ENCODE results near the gene ITGAL.

ITGAL gene

DNA sequence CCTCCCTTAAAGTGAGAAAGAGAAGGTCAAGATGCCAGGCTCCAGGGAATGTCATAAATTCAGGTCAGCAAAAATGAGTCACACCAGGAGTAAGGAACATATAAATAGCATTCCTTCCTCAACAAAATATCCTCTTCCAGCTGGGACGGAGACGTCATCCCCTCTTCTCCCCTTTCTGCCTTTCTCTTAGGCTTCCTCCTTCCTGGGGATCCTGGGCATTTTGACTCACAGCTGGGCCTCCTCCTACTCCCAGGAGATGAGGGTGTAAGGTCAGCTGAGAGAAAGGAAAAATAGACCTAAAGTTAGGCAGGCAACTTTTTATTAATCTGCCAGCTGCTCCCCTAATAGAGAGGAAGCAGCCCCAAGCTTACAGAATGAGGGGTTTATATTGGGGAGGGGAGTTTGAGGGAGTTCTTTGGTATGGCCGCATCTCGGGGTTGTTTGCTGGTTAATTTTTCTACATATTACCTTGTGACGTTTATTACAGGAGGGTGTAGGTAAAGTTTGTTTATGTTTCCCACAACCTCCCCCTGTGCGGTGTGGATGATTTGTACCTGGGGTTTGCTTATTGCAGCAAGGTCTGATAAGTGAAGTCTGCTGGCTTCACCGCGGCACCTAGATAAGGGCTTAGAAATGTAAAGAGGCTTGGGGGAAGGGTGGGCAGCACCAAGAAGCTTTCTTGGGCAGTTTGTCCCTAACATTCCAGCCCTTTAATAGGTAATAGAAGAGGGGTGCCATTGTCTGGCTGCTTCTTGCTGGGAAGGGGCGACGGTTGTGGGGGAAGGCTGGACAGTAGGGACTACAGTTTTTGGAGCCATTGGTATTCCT, 69.2 kb downstream of the ITGAL start:
- H3K27me3 Mint-ChIP-seq = no peaks in the 10 kb centered on the region
- H3K4me1 Mint-ChIP-seq (ENCODE audit: low read depth) = peaks cover 36% of the 10 kb centered on the region
- H3K9me3 Mint-ChIP-seq = no peaks in the 10 kb centered on the region
- H3K4me3 Mint-ChIP-seq = no peak overlapping the region
- intact Hi-C loops (cut with micrococcal nuclease) = no loop called here
- H3K27ac Mint-ChIP-seq = no peak overlapping the region
- peaks cover 19% of the 10 kb centered on the region for H3K36me3 Mint-ChIP-seq (ENCODE audit: low read depth)

DNA sequence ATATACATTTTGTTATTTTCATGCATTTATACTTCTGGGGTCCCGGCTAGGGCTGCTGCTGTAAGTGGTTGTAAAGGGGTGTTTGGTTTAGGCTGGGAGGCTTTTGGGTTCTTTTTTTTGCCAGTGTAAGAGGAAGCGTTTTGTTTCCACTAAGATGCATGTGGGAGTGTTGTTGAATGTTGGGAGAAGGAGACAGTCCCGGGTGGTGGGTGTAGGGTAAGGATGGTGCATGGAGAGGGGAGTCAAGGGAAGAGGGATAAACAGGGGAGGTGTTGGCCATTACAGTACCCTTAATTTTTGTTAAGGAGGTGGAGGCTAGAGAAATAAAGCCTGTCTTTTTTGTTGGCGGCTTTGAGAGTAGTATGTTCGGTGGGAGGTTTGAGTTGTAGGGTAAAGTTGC, 70.5 kb downstream of the ITGAL start:
- no peaks in the 10 kb centered on the region for H3K9me3 Mint-ChIP-seq
- peaks cover 38% of the 10 kb centered on the region for H3K4me1 Mint-ChIP-seq (ENCODE audit: low read depth)
- no peak overlapping the region for H3K4me3 Mint-ChIP-seq
- intact Hi-C loops (cut with micrococcal nuclease) = no loop called here
- peaks cover 6% of the 10 kb centered on the region for H3K36me3 Mint-ChIP-seq (ENCODE audit: low read depth)
- no peaks in the 10 kb centered on the region for H3K27me3 Mint-ChIP-seq
- H3K27ac Mint-ChIP-seq = no peak overlapping the region

DNA sequence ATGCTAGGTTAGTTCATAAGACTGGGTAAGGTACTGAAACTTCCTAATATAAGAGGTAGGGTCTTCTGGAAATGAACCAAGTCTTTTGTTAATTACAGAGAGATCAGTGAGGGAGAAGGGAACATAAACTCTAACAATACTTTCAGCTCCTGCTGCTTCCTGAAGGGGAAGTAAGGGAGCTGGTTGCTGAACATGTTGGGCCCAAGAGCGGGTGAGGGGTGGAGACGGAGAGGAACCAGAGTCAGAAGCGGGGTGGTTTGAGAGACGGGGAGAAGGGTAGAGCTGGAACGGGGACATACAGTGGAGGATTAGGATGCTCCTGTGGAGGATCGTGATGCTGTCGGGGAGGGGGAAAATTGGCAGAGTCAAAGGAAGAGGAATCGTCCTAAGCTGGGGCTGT, 73.6 kb downstream of the ITGAL start:
- peak overlapping the region; percentile 68 for H3K4me3 Mint-ChIP-seq
- no peaks in the 10 kb centered on the region for H3K36me3 Mint-ChIP-seq (ENCODE audit: low read depth)
- peaks cover 31% of the 10 kb centered on the region for H3K4me1 Mint-ChIP-seq (ENCODE audit: low read depth)
- no peak overlapping the region for H3K27ac Mint-ChIP-seq
- H3K27me3 Mint-ChIP-seq = no peaks in the 10 kb centered on the region
- intact Hi-C loops (cut with micrococcal nuclease) = no loop called here
- no peaks in the 10 kb centered on the region for H3K9me3 Mint-ChIP-seq

DNA sequence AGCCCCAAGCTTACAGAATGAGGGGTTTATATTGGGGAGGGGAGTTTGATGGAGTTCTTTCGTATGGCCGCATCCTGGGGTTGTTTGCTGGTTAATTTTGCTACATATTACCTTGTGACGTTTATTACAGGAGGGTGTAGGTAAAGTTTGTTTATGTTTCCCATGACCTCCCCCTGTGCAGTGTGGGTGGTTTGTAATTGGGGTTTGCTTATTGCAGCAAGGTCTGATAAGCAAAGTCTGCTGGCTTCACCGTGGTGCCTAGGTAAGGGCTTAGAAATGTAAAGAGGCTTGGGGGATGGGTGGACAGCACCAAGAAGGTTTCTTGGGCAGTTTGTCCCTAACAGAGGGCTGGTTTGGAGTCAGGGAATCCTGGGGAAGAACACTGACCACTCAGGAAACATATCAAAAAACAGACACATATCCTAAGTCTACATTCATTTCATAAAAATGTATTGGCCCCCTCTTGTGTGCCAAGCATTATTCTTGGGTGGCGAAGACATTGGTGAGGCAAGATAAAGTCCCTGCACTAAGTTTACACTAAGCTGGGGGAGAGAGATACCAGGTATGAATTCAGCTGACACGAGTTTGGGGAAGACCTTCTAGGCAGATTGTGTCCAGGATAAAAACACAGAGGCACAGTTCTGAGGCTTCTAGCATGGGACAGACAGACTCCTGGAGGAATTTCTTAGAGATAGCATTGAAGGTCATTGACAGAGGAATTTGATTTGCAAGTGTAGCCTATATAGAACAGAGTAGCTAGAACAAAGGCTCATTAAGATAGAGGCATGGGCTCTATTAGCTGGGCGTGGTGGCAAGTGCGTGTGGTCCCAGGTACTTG, 76.1 kb downstream of the ITGAL start:
- Mint-ChIP-seq H3K4me3 (no peak overlapping the region), H3K36me3 (ENCODE audit: low read depth) (peaks cover 13% of the 10 kb centered on the region), H3K9me3 (no peaks in the 10 kb centered on the region), H3K27ac (no peak overlapping the region), H3K27me3 (no peaks in the 10 kb centered on the region), H3K4me1 (ENCODE audit: low read depth) (peaks cover 52% of the 10 kb centered on the region)
- intact Hi-C loops (cut with micrococcal nuclease) = no loop called here

DNA sequence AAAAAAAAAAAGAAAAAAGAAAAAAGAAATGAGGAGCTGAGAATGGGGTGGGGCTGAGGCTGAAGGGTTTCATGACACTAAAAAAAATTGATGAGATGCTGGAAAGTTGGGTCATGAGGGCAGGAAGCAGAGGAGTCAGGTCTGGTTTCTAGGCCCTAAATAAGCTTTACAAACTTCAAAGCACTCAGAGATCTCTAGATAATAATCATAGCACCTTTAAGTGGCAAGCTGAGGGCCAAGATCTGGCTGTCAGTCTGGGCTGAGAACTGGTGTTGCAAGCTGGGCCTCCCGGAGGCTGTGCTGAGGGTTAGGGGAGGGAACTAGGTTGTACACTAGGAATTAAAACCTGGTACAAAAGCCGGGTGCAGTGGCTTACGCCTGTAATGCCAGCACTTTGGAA, 79.2 kb downstream of the ITGAL start:
- no peaks in the 10 kb centered on the region for H3K27me3 Mint-ChIP-seq
- H3K27ac Mint-ChIP-seq = peak overlapping the region; percentile 79
- no peaks in the 10 kb centered on the region for H3K9me3 Mint-ChIP-seq
- intact Hi-C loops (cut with micrococcal nuclease) = no loop called here
- H3K4me1 Mint-ChIP-seq (ENCODE audit: low read depth) = peaks cover 53% of the 10 kb centered on the region
- H3K4me3 Mint-ChIP-seq = no peak overlapping the region
- H3K36me3 Mint-ChIP-seq (ENCODE audit: low read depth) = peaks cover 43% of the 10 kb centered on the region

DNA sequence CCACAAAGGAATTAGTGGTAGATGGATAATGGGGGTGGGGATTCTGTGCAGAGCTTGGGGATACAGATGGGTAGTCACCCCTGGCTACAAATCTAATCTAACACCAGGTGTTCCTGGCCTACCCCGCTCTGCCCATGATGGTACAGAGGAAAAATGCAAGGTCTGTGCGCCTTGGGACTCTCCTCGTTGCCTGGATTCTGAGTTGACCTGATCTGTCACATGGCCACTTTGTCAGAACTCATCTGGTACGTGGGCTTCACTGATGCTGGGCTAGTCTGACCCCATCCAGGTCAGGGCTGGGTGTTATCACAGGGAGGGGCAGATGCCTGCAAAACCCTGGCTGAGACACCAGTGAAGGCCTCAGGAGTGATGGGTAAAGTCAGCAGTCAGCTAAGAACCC, 80.4 kb downstream of the ITGAL start:
- Mint-ChIP-seq H3K4me1 (ENCODE audit: low read depth) (peaks cover 51% of the 10 kb centered on the region), H3K27me3 (no peaks in the 10 kb centered on the region), H3K9me3 (no peaks in the 10 kb centered on the region), H3K4me3 (no peak overlapping the region), H3K36me3 (ENCODE audit: low read depth) (peaks cover 49% of the 10 kb centered on the region), H3K27ac (peak overlapping the region; percentile 79)
- intact Hi-C loops (cut with micrococcal nuclease) = no loop called here

DNA sequence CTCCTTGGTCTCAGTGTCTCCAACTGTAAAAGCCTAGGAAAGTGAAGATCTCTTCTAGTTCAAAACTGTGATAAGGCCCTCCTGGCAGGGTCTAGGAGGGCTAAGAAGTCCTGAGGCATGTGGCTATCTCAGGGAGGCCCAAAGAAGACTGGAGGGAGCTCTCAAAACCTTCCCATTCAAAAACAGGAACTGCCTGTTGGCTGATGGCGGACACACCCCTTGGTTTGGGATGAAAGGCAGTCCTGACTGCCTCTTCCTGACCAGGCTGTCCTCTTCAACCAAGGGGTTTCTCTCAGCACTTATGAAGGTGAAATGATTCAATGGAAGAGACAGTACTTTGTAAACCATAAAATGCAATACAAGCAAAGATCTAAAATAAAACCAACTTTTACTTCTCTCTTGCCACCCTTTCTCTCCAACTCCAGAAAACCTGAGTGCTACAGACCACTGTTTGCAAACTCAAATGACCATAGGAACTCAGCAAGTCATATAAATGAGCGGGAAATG, 80.9 kb downstream of the ITGAL start:
- Mint-ChIP-seq H3K27ac (peak overlapping the region; percentile 79), H3K9me3 (no peaks in the 10 kb centered on the region), H3K4me1 (ENCODE audit: low read depth) (peaks cover 51% of the 10 kb centered on the region), H3K4me3 (peak overlapping the region; percentile 6), H3K27me3 (no peaks in the 10 kb centered on the region), H3K36me3 (ENCODE audit: low read depth) (peaks cover 51% of the 10 kb centered on the region)
- intact Hi-C loops (cut with micrococcal nuclease) = no loop called here

DNA sequence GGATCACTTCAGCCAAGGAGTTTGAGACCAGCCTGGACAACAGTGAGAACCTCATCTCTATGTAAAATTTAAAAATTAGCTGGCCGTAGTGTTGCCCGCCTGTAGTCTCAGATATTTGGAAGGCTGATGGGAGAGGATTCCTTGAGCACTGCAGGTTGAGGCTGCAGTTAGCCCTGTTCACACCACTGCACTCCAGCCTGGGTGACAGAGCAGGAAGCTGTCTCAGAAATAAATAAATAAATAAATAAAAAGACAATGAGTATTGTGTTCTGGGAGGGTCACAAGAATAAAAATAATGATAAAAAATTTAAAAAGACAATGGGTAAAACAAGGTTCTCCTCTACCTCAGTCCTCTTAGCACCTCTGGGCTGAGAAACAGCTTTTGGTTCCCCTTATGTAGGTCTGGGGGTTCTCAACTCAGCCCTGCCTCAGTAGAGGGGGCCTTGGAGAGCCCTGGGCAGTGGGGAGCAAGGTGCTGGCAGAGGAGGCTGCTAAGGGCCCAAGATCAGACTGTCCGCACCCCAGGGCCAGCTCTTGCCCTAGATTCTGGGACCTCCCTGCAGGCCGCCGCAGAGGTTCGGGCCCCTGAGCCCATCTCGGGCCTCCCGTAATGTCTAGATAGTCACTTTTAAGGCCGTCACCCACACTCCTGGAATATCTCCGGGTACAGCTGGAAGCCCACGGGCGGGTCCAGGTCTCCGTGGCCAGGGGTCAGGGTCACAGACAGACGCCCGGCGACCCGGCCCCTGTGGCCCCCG, 82.2 kb downstream of the ITGAL start:
- Mint-ChIP-seq H3K27me3 (no peaks in the 10 kb centered on the region), H3K27ac (peak overlapping the region; percentile 79), H3K4me3 (no peak overlapping the region), H3K4me1 (ENCODE audit: low read depth) (peaks cover 60% of the 10 kb centered on the region), H3K9me3 (no peaks in the 10 kb centered on the region), H3K36me3 (ENCODE audit: low read depth) (peaks cover 51% of the 10 kb centered on the region)
- intact Hi-C loops (cut with micrococcal nuclease) = no loop called here

DNA sequence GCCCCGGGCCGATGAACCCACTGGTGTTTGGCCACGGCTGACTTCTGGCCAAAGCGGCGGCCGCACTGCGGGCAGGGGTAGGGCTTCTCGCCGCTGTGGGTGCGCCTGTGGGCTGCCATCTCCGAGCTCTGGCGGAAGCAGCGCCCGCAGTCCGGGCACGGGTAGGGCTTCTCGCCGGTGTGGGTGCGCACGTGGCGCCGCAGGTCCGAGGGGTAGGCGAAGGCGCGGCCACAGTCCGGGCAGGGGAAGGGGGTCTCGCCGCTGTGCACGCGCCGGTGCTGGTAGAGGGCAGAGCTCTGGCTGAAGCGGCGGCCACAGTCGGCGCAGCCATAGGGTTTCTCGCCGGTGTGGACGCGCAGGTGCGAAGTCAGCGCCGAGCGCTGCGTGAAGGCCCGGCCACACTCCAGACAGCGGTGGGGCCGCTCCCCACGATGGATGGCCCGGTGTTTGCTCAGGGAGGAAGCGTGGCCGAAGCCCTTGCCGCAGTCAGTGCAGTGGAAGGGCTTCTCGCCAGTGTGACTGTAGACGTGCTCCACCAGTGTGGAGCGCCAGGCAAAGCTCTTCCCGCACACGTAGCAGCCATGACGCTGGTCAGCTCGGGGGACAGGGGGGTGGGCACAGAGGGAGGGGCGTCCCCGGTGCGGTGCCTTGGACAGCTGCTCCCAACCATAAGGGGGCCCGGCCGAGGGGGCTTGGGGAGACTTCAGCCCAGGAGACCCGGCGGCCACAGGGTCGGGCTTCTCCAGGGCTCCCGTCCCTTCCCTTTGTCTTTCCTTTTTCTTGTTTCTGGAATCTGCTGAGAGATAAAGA, 83.0 kb downstream of the ITGAL start:
- Mint-ChIP-seq H3K4me3 (no peak overlapping the region), H3K27me3 (no peaks in the 10 kb centered on the region), H3K36me3 (ENCODE audit: low read depth) (peaks cover 51% of the 10 kb centered on the region), H3K9me3 (no peaks in the 10 kb centered on the region), H3K27ac (peak overlapping the region; percentile 99), H3K4me1 (ENCODE audit: low read depth) (peaks cover 66% of the 10 kb centered on the region)
- intact Hi-C loops (cut with micrococcal nuclease) = no loop called here

DNA sequence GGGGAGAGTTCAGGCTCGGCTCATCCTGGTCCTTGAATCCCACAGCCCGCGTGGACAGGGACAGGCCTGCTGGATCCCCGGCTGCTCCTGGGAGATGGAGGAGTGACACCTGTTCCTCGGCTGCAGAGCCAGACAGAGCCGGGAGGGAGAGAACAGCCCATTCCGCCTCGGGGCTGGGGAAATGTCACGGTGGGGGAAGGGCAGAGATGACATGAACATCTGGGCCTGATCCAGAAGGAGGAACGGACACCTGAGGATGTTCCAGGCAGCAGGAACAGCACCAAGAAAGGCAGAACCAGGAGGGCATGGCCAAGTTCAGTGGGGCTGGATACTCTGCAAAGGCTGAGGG, 83.6 kb downstream of the ITGAL start:
- Mint-ChIP-seq H3K36me3 (ENCODE audit: low read depth) (peaks cover 51% of the 10 kb centered on the region), H3K4me1 (ENCODE audit: low read depth) (peaks cover 71% of the 10 kb centered on the region), H3K9me3 (no peaks in the 10 kb centered on the region), H3K27me3 (no peaks in the 10 kb centered on the region), H3K27ac (peak overlapping the region; percentile 99), H3K4me3 (peak overlapping the region; percentile 17)
- intact Hi-C loops (cut with micrococcal nuclease) = no loop called here

DNA sequence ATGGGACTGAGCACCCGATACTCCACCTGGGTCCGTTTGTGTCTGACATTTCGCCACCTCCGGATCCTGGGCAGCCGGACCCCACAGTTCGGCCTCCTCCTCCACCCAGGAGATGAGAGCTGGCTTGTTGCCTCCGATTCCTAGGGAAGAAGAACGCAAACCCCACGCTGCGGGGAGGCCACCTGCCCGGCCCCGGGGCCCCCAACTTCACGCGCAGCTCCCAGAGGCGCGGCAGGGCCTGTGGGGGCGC, 85.1 kb downstream of the ITGAL start:
- H3K4me1 Mint-ChIP-seq (ENCODE audit: low read depth) = peaks cover 71% of the 10 kb centered on the region
- intact Hi-C loops (cut with micrococcal nuclease) = no loop called here
- no peaks in the 10 kb centered on the region for H3K27me3 Mint-ChIP-seq
- peaks cover 54% of the 10 kb centered on the region for H3K36me3 Mint-ChIP-seq (ENCODE audit: low read depth)
- H3K27ac Mint-ChIP-seq = peak overlapping the region; percentile 99
- no peaks in the 10 kb centered on the region for H3K9me3 Mint-ChIP-seq
- H3K4me3 Mint-ChIP-seq = peak overlapping the region; percentile 92

DNA sequence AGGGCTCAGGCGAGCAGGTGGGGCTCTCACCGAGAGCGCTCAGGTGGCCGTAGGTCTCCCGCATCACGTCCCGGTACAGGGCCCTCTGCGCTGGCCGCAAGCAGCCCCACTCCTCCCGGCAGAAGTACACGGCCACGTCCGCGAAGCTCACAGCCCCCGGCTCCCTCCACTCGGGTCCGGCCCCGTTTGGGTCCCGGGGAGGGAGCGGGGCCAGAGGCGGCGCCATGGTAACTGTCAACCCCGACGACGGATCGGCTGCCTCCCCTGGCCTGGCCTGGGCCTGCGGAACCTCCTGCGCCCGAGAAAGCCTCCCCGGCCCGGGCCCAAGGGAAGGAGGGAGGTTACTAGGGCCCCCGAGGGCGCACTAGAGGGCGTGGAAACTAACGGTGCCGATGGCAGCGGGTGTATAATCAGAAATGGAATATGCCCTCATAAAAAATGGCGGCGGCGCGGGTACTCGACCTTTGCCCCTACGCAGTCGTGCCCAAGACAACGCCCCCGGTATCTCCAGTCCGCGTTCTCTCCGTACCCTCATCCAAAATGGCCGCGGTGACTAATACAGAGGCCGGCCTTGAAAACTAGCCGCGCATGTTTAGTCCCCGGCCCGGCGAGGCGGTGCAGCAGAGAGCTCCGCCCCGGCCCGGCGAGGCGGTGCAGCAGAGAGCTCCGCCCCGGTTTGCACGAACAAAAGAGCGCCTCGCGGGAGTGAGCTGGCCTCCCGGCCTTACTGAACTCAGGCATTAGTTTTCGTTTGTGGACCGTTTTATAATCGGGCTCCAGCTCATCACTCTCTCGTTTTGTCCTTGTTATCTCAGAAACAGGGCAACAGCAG, 85.6 kb downstream of the ITGAL start, which contains the start of gene ZNF764:
TSS of gene ZNF764 (minus strand) at position 418 of the 832 bp plus-strand sequence. CDS start at position 226, 192 bp downstream.
- H3K36me3 Mint-ChIP-seq (ENCODE audit: low read depth) = peaks cover 48% of the 10 kb centered on the region
- H3K9me3 Mint-ChIP-seq = no peaks in the 10 kb centered on the region
- H3K27me3 Mint-ChIP-seq = no peaks in the 10 kb centered on the region
- peak within 1 kb of the TSS; percentile 99 for H3K27ac Mint-ChIP-seq
- intact Hi-C loops (cut with micrococcal nuclease) = no loop called here
- H3K4me3 Mint-ChIP-seq = peak within 1 kb of the TSS; percentile 92
- peaks cover 65% of the 10 kb centered on the region for H3K4me1 Mint-ChIP-seq (ENCODE audit: low read depth)
